ENCODE data around the gene PRDM8.

Gene PRDM8

DNA sequence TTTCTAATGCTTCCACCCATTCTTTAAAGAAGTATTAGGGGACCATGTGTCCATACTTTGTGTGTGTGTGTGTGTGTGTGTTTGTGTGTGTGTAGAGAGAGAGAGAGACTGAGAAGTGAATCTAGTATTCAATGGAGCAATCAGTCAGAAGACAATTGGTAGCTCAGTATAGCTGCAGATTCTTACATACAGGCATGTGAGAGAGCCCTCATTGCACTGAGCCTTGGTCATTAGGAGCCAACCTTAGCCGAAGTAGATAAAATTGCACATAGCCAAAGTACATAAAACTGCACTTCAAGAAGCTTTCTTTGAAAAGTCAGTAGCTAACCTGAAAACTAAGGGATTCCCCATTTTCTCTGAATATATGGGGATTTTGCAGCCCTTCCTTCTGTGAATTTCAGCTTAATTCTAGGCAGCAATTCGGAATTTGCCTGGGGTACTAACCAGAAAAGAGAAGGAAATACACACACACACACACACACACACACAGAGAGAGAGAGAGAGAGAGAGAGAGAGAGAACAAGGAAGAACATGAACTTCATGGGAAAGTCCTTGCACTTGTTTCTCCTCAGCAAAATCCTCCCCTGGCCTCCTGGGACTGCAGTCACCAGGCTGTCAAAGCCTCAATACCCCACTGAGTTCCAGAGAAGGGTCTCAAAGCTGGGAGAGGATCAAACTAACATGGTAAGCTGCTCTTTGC, 1.7 kb upstream of the PRDM8 start:
- no peak for TF ChIP-seq CTCF (IDR thresholded peaks at IDR 0.05; ENCODE audit: insufficient read depth, low read depth, low read length, missing control alignments)
- H3K4me3 ChIP-seq (ENCODE audit: low read length): no peak overlapping the region

DNA sequence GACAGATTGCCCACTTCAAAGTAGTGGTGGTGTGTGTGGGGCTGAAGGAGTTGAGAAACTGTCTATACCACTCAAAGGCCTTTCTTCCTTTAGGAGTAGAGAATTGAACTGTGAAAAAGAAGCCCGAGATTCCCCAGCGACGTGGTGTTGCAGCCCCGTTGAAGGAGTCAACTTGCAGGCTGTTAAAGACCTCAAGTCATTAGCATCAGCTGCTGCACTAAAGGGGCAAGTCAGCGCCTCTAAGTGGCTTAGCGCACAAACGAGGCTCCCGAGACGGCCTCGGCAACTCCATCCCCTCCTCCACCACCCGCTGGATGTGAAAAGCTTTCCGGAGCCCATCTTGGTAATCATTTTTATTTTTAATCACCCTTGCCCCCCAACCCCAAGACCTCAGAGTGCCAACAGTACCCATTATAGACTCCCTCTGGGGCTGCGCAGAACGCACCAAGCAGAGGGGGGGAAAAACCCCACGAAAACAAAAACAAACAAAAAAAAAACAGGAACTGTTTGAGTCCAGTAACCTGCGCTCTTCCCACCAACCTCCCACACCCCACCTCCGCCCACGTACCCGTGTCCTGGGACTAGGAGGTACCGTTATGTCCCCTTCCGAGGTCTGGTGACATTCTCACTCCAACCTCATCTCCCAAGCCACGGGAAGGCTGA, 913 bp upstream of the PRDM8 start:
- no peak for DNase-seq (ENCODE audit: low read depth)
- no peak for TF ChIP-seq CTCF (IDR thresholded peaks at IDR 0.05; ENCODE audit: insufficient read depth, low read depth, low read length, missing control alignments)
- H3K4me3 ChIP-seq (ENCODE audit: low read length): no peak overlapping the region

More for the DNA sequence above, 1.7 kb upstream of the PRDM8 start:
- no peak for DNase-seq (ENCODE audit: low read depth)

DNA sequence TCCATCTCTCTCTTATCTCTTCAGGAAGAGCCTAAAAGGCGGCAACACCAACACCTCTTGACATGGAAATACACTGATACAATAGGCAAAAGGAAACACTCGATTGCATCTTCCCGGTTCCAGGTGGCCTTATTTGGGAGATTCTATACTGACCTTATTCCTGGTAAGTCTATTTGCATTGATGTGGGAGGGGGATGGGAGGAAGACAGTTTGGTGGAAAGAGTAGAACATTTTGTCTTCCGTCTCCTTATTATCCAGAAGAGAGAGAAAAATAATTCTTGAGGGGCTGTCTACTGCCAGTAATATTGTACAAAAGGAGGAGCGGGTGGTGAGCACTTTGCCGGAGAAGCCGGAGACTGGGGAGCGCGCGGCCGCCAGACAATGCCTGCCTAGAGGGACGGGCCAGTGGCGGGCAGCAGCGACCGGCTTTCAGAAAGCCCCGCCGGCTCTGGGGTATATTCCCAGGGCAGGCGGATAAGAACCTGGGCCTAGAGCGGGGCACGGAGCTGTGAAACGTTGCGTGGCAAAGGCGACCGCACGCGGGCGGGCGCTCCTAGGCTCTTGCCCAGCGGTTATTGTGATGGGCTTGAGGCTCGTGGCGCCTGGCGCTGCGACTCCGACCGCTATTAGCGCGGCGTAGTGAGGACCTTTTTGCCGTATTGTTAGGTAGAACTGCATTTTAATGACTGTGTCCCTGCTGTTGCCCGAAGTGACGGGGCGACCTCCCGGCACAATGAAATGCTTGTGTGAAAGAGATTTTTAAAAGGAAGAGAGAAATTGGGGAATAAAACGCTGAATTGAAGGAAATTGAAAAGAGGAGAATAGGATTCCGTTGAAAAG, 518 bp downstream of the PRDM8 start:
- peak overlapping the region; percentile 19 for H3K4me3 ChIP-seq (ENCODE audit: low read length)
- peak; percentile 35 for DNase-seq (ENCODE audit: low read depth)
- no peak for TF ChIP-seq CTCF (IDR thresholded peaks at IDR 0.05; ENCODE audit: insufficient read depth, low read depth, low read length, missing control alignments)

DNA sequence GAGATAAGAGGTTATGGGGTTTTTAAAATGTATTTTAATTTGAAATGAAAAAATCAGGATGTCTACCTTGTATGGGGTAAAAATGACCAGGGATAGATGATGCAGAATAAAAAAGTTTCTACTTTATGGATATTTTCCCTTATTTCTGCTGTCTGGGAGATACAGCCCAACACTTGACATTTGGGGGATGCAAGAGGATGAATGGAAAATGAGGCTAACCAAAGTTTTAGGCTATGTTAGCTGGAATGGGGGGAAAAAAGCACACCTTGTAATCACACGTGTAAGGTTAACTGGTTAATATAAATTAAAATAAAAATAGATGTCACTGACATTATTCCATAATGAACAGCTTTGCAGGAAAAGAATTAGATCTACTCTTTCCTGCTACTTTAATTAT, 1.1 kb downstream of the PRDM8 start:
- no peak for DNase-seq (ENCODE audit: low read depth)
- no peak overlapping the region for H3K4me3 ChIP-seq (ENCODE audit: low read length)
- no peak for TF ChIP-seq CTCF (IDR thresholded peaks at IDR 0.05; ENCODE audit: insufficient read depth, low read depth, low read length, missing control alignments)

DNA sequence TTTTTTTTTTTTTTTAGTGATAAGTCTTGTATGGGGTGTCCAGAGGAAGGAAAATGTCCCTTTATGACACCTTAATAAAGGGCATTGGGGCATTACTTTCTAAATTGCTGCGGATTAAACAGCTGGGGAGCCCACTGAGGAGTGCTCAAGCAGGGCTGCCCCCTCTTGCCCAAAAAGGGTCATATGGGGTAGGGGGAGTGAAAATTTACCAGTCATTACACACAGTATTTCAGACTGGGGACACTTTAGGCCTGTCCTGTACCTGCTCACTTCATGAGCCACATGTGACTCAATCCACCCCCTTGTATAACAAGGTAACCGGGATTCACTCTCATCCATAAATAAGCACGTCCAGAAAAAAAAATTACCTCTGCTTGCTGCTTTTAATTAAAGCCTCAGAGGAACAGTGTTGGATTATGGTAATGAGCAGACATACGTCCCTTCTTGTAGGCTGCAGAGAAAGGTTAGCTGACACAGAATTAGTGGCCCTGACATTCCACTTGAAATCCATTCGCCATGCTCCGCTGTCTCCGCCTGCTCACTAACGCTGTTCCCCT, 1.8 kb downstream of the PRDM8 start:
- DNase-seq (ENCODE audit: low read depth): no peak
- no peak overlapping the region for H3K4me3 ChIP-seq (ENCODE audit: low read length)

DNA sequence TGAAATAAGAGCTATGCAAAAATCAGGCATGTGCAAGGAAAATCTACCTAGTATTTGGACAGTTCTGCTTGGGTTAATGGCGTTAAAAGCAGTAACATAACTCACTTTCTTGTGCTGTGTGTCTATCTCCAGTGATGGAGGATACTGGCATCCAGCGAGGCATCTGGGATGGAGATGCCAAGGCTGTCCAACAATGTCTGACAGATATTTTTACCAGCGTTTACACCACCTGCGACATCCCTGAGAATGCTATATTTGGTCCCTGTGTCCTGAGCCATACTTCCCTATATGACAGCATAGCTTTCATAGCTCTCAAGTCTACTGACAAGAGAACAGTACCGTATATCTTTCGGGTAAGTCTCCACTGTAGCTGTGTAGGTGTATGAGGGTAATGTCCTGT, 2.6 kb downstream of the PRDM8 start:
- no peak for TF ChIP-seq CTCF (IDR thresholded peaks at IDR 0.05; ENCODE audit: insufficient read depth, low read depth, low read length, missing control alignments)
- DNase-seq (ENCODE audit: low read depth): no peak
- H3K4me3 ChIP-seq (ENCODE audit: low read length): no peak overlapping the region

More for the DNA sequence above, 1.8 kb downstream of the PRDM8 start:
- TF ChIP-seq CTCF (IDR thresholded peaks at IDR 0.05; ENCODE audit: insufficient read depth, low read depth, low read length, missing control alignments): no peak

All from epithelial cell of esophagus (primary cell).